Stimulated activated CD4-positive, alpha-beta T cell treated with anti-CD3 and anti-CD28 coated beads, Interleukin-12 subunit alpha, Interleukin-12 subunit beta, amount 100 ng/mL, for 4 hours (primary cell): Measurements from ENCODE around the gene ROBO1.
"Not testable (repeated sequence)": the region's sequence is repeated elsewhere in the genome, so short reads cannot be mapped to it uniquely, and the experiment has no call there.

Experiments
- DNase-seq: peaks from one replicate; pipeline ENCODE4 v3.0.0-alpha.2; 2020

Gene ROBO1

DNA sequence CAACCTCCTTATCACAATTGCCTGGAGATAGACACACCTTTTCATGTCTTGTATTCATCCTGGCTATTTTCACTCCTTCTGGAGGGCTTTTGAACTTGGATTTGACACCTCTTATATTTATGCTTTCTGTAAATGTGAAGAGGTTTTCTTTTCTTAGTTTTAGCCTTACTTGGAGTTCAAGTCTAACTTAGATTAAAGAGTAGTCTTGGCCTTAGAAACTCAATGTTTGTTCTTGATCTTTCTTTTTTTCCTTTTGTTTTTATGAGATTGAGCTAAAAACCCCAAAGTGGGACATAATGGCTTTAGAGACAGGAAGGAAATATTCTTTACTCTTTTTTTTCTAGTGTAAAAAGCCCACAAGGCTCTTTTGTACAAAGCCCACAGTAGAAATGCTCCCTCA, 1054.9 kb downstream of the ROBO1 start:
- no peak for DNase-seq

DNA sequence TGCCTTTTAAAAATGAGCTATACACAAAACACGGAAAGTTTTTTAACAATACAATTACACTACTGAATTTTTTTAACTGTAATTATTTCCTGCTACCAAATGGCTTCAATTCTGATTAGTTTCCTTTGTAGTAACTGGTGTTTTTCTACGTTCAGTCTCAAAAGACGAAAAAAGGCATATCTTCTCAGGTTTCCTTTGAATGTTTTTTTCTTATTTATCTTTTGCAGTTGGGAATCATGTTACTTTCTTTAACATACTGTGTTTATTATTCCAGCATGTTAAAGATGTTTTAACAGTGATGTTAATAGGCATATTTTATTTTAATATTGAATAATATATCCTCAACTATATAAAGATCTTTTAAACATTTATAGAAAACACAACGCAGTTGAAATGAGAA, 1055.5 kb downstream of the ROBO1 start:
- DNase-seq: no peak

DNA sequence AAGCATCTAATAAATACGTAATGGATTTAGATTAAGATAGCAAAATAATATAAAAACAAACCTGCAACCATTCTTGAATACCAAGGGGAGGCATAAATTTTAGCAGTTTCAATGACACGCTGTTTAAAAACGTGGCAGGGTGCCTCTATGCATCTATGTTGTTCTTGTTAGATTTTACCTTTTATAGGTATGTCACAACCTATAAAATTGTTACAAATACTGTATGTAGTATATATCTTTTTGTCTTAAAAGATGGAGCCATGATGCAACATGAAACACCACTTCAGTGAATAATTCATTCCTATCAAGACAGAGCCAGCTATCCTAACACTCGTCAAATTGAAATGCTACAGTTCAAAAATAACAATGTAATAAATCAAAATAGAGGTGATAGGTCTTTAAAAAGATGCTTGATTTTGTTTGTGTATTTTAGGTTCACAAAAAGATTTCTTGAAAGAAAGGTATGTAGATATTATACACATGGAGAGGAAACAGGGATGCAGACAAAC, 1059.2 kb downstream of the ROBO1 start:
- no peak for DNase-seq

DNA sequence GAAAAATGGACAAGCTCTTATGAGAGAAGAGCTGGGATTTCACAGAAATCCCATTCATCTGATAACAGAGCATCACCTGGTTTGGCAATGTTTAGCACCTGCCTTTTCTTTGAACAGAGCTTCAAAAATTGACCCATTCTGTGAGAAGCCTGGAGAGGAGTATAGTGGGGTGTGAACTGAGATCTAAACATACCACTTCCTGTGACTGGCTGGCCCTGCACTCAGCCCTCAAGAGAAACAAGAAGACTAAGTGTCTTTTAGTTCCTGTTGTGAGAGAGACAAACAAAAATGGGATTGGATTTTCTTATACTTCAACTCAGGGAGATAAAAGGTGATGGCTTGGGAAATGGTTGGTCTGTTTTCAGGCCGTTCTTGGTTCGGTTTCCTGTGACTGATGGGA, 1060.2 kb downstream of the ROBO1 start:
- no peak for DNase-seq

DNA sequence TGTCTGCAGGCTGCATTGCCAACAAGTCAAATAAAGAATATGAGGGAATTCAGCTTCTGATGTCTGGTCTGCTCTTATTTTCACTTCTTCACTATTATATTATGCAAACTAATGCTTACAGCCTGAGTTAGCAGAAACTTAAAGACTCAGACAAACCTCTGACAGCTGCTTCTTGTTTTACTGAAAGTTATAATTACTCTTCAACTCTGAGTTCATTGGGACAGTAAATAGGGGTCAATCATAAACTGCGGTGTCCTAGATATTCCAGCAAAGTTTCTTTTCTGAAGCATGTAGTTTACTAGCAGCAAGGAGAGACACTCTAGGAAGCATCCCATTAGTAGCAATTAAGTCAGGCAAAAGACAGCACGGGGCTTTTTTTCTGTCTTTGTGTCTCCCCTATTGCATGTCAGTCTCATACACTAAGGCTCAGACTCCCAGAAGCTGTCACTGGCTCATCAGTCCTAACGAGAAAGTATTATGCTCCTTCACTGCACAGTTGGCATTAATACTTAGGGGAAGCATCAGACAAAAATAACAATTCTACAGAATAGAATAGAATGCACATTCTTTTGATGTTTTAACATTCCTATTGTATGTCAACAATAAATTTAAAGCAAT, 1060.8 kb downstream of the ROBO1 start:
- DNase-seq: no peak

DNA sequence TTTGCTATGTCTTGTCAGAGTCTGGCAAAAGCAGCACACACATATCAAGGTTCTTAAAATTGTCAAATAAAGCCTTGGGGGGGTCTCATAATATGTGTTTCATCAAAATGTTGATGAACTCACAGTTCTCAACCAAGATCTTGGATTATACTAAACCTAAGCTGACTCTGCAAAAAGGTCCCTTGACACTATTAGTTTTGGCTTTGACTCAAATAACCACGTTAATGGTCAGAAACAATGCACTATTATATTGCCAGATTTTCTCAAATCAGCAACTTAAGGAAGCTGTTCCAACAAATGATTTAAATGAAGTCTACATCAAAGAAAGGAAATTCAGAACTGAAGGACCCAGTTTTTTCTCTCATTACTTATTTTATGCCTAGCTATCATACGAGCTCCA, 1063.9 kb downstream of the ROBO1 start:
- no peak for DNase-seq

DNA sequence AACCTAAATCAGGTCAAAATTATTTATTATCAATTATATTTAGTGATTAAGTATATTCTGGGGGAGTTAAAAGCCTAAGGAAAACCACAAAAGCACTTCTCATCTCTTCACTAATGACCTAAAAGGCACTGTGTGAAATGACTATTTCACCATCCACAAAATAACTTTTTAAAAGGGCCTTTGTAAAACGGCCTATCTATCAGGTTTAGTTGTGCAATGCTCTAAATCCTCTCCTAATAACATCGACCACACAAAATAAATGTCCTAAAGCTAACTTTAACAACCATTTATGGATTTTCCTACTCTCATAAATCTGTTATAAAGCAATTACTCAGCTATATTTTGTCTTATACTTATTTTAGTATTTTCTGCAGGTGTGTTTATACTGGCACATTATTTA, 1066.3 kb downstream of the ROBO1 start:
- no peak for DNase-seq

DNA sequence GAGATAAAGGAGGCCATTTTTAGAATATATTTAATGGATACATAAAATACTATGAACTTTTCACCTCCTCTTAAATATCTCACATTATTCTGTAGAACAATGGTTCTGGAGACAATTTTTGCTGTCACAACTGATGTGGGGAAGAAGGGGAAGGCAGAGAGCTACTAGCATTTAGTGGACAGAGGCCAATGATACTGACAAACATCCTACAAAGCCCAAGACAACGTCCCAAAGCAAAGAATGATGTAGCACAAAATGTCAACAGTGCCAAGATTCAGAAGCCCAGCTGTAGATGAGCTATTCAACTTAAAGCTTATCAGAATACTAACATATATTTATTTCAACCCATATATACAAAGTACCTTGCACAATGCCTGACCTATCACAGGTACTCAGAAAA, 1069.4 kb downstream of the ROBO1 start:
- no peak for DNase-seq

DNA sequence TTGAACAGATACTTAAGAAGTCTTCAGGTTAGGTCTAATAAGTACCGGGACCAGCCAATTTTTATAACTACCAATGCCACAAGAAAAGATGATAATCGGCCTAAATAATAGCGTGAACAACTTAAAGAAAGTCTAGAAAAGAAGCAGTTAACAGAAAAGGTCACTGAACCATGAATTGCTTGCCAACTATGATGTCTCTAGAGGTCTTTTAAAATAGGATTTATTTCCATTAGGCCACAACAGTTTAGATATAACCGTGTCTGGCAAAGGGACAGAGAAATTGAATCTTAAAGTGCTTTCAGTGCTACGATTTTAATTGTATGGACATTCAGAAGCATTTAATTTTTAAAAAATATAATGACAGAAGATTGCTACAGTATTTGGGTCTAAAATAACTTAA, 1070.4 kb downstream of the ROBO1 start:
- no peak for DNase-seq

DNA sequence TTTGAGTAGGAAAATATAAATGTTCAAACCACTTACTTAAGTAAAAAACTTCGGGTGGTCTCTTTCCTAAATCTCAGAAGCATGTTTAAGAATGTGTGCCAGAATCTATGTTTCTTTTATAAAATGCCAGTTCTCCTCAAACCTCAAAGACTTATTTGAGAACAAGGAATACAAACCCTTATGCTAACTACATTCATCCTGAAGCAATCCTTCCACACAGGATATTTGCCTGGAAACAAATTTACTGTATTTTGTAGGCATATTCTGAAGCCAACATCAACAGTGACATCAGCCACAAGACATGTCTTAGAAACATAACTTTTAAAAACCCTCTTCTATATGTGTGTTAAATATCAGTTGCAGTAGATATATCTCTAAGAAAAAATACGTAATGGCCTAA, 1077.0 kb downstream of the ROBO1 start:
- DNase-seq: no peak

DNA sequence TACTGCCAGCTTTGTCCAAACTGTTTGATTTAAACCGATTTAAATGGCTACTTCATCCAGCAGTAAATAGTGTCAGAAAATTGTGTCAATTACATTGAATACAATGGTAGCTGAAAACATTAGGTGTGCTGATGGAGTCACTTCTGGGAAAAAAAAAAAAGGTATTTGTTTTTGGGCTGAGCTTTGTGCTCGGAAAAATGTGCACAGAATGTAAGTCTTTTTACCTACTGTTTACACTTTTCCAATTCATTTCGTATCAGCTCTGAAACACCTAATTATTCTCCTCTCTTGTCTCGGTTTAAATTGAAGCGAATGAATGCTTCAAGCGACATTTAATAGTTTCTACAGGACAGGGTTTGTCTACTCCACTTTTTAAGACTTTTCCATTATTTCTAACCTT, 1078.4 kb downstream of the ROBO1 start:
- no peak for DNase-seq

DNA sequence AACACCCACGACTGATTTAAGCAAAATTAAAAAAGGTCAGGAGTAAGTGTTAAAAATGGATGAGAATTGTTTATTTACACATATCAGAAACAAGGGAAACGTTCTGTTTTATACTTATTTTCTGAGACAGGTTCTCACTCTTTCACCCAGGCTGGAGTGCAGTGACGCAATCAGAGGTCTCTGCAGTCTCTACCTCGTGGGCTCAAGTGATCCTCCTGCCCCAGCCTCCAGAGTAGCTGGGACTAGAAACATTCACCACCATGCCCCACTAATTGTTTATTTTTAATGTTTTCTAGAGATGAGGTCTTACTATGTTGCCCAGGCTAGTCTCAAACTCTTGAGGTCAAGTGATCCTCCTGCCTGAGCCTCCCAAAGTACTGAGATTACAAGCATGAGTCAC, 1080.3 kb downstream of the ROBO1 start:
- DNase-seq: no peak

DNA sequence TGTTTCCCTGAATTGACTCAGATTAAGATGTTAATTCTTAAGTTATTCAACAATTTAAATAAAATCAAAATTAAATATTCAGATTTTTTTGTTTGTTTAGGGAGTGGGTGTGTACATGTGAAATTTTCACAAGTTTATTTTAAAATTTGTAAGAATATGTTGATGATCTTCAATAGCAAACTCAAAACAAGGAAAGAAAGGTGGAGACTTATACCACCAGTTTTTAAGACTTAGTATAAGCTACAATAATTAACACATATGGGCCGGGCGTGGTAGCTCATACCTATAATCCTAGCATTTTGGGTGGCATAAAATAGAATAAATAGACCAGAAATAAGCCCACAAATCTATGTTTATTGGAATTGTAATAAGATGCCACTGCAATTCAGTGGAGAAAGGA, 1084.5 kb downstream of the ROBO1 start:
- DNase-seq: no peak

DNA sequence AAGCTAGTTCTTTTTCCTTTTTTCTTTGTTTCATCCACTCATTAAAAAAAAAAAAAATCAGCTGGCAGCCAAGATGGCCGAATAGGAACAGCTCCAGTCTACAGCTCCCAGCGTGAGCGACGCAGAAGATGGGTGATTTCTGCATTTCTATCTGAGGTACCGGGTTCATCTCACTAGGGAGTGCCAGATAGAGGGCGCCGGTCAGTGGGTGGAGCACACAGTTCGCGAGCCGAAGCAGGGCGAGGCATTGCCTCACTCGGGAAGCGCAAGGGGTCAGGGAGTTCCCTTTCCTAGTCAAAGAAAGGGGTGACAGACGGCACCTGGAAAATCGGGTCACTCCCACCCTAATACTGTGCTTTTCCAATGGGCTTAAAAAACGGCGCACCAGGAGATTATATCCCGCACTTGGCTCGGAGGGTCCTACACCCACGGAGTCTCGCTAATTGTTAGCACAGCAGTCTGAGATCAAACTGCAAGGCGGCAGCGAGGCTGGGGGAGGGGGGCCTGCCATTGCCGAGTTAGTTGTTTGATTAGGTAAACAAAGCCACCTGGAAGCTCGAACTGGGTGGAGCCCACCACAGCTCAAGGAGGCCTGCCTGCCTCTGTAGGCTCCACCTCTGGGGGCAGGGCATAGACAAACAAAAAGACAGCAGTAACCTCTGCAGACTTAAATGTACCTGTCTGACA, 1092.5 kb downstream of the ROBO1 start:
- DNase-seq: not testable (repeated sequence)

DNA sequence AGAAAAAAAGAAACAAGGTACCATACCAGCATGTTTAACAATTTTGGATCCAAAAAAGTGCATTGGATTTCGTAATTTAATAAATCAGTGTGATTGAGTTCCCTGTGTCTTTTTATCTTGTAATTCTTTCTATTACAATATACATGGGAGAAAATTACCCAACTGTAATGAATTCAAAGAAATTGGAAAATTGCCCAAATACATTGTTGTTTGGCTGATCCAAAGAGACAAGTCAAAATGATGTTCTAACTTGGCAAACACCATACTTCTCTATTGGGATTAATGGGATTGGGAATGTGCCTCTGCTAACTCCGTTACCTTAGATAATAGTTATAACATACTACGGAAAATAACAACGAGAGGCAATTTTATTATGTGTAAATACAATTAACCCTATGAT, 1097.1 kb downstream of the ROBO1 start:
- no peak for DNase-seq

DNA sequence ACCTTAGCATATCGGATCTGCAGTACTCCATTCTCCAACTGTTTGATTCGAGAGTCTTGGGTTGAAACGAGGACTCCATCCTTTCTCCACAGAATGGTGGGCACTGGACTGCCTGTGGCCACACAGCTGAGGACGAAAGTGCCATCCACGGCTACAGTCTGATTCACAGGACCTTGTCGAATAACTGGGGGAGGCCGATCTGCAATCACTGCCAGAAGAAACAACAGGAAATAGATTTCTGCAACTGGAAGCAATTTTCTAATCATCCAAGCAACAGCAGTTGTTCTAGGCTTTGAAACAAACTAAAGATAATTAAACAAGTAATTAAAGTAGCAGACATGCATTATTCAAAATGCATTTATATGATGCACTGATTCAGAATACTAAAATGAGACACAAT, 1097.7 kb downstream of the ROBO1 start:
- no peak for DNase-seq

DNA sequence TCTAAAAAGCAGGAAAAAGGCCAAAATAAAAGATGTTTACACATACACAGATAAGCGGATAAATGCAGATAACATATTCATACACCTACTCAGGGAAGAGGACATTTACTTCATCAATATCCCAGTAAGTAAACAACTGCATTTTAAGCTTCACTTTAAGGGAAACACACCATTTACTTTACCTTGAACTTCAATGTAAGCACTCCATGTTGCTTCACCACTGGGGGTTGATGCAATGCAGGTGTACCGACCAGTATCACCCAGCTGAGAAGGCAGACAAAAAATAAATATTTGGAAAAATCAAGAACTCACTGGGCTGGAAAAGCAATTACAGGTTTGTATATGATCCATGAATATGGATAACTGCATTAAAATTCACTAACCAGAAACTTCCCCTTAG, 1099.5 kb downstream of the ROBO1 start:
- DNase-seq: no peak

DNA sequence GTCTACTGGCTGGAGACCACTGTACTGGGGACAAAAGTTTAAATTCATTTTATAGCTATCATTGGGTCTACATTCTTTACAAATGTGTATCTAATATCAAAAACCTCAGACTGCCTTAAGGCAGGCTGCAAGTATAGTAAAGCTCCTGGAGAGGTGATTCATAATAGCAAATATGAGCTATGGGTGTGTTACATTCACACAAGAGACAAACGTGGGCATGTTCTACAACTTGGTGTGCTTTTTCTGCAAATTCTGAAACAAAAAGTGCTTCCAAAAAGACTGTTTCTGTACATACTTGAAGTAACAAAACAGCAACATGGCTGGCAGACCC, 1101.4 kb downstream of the ROBO1 start:
- no peak for DNase-seq

DNA sequence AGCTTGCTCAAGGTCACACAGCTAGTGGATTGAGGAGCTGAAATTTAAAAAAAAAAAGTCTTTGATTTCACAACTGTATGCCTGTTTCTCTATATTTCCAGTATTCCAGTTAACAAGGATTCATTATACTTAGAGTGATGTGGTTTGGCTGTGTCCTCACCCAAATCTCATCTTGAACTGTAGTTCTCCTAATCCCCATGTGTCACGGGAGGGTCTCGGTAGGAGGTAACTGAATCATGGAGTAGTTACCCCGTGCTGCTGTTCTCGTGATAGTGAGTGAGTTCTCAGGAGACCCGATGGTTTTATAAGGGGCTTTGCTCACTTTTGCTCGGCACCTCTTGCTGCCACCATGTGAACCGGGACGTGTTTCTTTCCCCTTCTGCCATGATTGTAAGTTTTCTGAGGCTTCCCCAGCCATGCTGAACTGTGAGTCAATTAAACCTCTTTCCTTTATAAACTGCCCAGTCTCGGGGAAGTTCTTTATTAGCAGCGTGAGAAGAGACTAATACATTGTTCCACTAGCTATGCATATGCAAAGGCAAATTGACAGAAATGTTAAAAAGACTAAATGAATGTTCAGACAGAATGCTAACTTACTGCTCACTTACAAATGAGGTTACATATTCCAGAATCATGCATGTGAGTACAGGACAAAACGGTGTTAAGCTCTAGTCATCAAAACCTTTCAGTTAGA, 1101.9 kb downstream of the ROBO1 start:
- no peak for DNase-seq

DNA sequence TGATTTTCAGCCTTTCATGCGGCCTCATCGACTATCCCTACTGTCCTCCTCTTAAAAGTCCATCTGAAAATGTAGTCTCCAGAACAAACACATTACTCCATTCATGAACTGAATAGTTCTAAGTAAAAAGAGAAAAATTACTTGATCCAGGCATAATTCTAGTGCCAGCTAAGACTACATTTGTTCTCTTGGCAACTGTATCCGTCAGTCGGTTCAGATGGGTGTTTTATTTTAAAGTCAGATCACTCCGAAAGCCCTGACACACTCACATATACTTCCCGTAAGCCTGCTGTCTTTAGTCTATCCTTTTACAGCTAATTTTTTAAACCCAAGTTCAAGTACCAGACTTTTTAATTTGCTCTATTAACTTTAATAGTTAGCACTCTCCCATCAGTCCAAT, 1102.7 kb downstream of the ROBO1 start:
- no peak for DNase-seq

DNA sequence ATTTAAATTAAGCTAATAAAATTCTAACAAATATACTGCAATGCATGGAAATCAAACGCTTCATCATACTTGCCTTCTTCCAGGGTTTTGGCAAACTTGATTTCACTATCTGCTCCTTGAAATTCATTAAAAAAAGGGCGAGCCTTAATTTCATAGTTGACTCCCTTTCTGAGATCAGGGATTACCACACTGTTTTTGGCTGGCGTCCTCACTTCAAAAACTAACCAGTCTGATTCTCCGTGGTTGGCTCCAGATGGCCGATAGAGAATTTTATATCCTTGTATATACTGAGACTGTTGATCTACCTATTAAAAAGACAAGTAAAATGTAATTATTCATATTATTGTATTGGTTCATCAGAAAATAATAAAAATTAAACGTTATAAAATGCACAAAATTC, 1106.8 kb downstream of the ROBO1 start:
- no peak for DNase-seq

DNA sequence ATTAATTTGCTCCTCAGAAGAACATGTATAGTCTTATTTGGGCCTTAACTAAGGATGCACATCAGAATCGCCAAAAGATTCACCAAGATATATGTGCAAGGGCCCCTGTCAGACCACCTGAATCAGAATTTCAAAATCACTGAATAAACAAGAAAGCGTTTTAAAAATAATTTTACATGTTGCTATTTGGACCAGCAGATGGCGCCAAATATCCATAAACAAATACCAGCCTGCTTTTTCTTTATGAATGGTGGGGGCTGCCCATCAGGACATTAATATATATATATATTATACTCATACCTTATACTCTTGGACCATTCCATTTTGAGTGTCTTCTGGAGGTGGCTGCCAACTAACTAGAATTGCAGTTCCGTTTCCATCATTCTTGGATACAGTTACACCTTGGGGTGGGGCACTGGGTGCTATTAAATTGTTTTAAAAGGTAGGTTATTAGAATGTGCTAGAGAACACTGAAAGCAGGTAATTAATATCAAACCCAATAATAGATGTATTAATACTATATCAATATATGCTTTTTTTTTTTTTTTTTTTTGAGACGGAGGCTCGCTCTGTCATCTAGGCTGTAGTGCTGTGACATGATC, 1108.3 kb downstream of the ROBO1 start:
- DNase-seq: no peak

DNA sequence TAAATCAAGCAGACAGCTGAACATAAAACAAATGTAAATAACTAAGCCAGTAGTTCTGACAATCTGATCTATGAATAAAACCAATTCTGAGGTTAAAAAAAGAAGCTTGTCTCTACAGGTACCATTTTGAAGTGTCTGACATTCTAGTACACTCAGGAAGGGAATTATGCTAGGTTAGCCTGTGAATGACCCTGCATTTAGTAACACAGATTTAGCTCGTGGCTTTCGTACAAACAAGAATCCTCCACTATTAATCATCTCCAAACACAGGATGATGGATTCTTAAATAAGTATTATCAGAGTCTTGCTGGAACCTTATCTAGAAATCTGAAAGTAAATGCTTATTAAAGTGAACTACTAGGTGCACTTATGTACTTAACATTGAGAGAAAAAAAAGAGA, 1120.1 kb downstream of the ROBO1 start:
- DNase-seq: no peak
